MM.1S (cell line): Measurements from ENCODE around the gene PLEKHD1.

Experiments
- DNase-seq: peaks from one replicate; pipeline ENCODE4 v3.0.0-alpha.2; 2015
- H2AFZ ChIP-seq: fragments of 300-600 bp; sonication (generic); 2 replicates; pipeline ENCODE4 v1.6.0; 2016; ENCODE audit warnings: antibody characterized with exemption, low read length
- H3F3A ChIP-seq: fragments of 300-600 bp; sonication (generic); 2 replicates; pipeline ENCODE4 v1.6.1; 2016; ENCODE audit warnings: mild to moderate bottlenecking, antibody characterized with exemption, low read length, moderate library complexity, mixed read lengths; ENCODE audit not compliant: insufficient read depth
- H3K27ac ChIP-seq: fragments of 300-600 bp; sonication (generic); 2 replicates; pipeline ENCODE4 v1.5.1; 2016; ENCODE audit warnings: mild to moderate bottlenecking, low read length
- H3K27me3 ChIP-seq: fragments of 300-600 bp; sonication (generic); replicated peaks from 2 replicates; pipeline ENCODE4 v1.6.0; 2016; ENCODE audit warnings: low read length; ENCODE audit not compliant: insufficient read depth
- H3K36me3 ChIP-seq: fragments of 300-600 bp; sonication (generic); replicated peaks from 2 replicates; pipeline ENCODE4 v1.6.1; 2016; ENCODE audit warnings: mild to moderate bottlenecking, low read length, mixed read lengths; ENCODE audit not compliant: insufficient read depth
- H3K4me1 ChIP-seq: fragments of 300-600 bp; sonication (generic); 2 replicates; pipeline ENCODE4 v1.6.1; 2016; ENCODE audit warnings: low read length, mixed read lengths
- H3K4me2 ChIP-seq: fragments of 300-600 bp; sonication (generic); 2 replicates; pipeline ENCODE4 v1.6.0; 2016; ENCODE audit warnings: low read depth, low read length
- H3K4me3 ChIP-seq: fragments of 300-600 bp; sonication (generic); 2 replicates; pipeline ENCODE4 v1.5.1; 2016; ENCODE audit warnings: low read length, mixed read lengths
- H3K79me2 ChIP-seq: fragments of 300-600 bp; sonication (generic); 2 replicates; pipeline ENCODE4 v1.6.1; 2016; ENCODE audit warnings: mixed run types, low read length, mixed read lengths
- H3K9ac ChIP-seq: fragments of 300-600 bp; sonication (generic); 2 replicates; pipeline ENCODE4 v1.6.1; 2016; ENCODE audit warnings: low read length, mixed read lengths
- H3K9me2 ChIP-seq: fragments of 300-600 bp; sonication (generic); replicated peaks from 2 replicates; pipeline ENCODE4 v1.6.1; 2016; ENCODE audit warnings: mild to moderate bottlenecking, low read length, mixed read lengths; ENCODE audit not compliant: insufficient read depth
- H3K9me3 ChIP-seq: fragments of 300-600 bp; sonication (generic); replicated peaks from 2 replicates; pipeline ENCODE4 v1.6.1; 2016; ENCODE audit warnings: mild to moderate bottlenecking, low read length, mixed read lengths; ENCODE audit not compliant: insufficient read depth
- H4K20me1 ChIP-seq: fragments of 300-600 bp; sonication (generic); 2 replicates; pipeline ENCODE4 v1.6.1; 2016; ENCODE audit warnings: mild to moderate bottlenecking, low read length, moderate library complexity, mixed read lengths; ENCODE audit not compliant: insufficient read depth
- CTCF ChIP-seq: fragments of 300-600 bp; sonication (generic); IDR thresholded peaks from 2 replicates; pipeline ENCODE4 v1.5.1; 2016; ENCODE audit warnings: antibody characterized with exemption, low read length, mixed read lengths
- EZH2 ChIP-seq: fragments of 300-600 bp; sonication (generic); optimal IDR thresholded peaks from 2 replicates; pipeline ENCODE3; 2017; ENCODE audit warnings: low read depth, mild to moderate bottlenecking, antibody characterized with exemption, low read length, mixed read lengths
- EZH2phosphoT487 ChIP-seq: fragments of 300-600 bp; sonication (generic); IDR thresholded peaks from 2 replicates; pipeline ENCODE4 v1.6.1; 2018; ENCODE audit warnings: antibody characterized with exemption, low read length

The PLEKHD1 gene

GRCh38 chr14:69506241-69506595 lies 21.7 kb downstream of the PLEKHD1 start:
- Histone ChIP-seq H3K9me2 (no peaks in the 10 kb centered on the region), H3F3A (no peaks in the 10 kb centered on the region), H3K4me3 (no peak overlapping the region), H3K36me3 (no peaks in the 10 kb centered on the region), H4K20me1 (no peaks in the 10 kb centered on the region), H3K27ac (no peak overlapping the region), H3K9me3 (no peaks in the 10 kb centered on the region), H3K4me1 (no peaks in the 10 kb centered on the region), H3K27me3 (no peaks in the 10 kb centered on the region), H3K79me2 (no peaks in the 10 kb centered on the region), H3K4me2 (no peak overlapping the region), H2AFZ (no peak overlapping the region), H3K9ac (no peak overlapping the region)
- no peak for DNase-seq
- TF ChIP-seq EZH2, result no peak
- no peak for TF ChIP-seq EZH2phosphoT487
- TF ChIP-seq CTCF, result no peak

DNA sequence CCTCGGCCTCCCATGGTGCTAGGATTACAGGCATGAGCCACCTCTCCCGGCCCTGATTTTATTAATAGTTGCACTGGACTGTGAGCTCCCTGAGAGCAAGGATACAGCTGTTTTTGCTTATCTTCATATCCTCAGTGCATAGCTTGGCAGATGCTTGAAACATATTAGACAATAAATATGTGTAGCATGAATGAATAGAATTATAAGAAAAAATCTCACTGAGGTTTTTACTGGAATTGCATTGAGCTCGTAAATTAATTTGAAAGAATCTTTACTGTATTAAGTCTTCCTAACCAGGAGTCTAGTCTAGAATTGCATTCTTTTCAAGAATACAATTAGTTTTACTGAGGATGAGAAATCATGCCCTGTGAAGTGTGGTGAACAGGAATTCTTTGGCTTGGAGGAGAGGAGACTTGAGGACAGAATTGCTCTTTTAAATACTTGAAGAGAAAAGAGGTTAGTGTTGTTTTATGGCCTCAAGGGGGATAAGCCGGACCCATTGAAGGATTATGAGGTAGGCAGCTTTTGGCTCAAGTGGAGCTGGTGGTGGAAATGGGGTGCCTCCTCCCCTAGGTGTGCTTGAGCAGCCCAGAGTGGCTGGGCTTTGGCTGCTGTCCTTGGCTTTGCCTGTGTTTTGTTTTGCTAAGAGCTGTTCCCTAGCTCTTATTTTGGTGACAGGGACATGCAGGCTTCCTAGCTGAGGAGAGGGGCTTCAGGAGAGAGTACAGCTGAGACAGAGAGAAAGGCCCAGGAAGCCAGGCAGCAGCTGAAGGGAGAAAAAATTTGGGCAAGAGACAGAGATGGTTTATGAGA lies 34.0 kb downstream of the PLEKHD1 start:
- H3K9ac ChIP-seq, result no peak overlapping the region
- H3K4me1 ChIP-seq, result no peaks in the 10 kb centered on the region
- no peak overlapping the region for H2AFZ ChIP-seq
- H3K27ac ChIP-seq, result no peak overlapping the region
- TF ChIP-seq CTCF (no peak), EZH2 (no peak), EZH2phosphoT487 (no peak)
- DNase-seq, result no peak
- no peaks in the 10 kb centered on the region for H3K9me2 ChIP-seq
- H3K4me3 ChIP-seq, result no peak overlapping the region
- no peaks in the 10 kb centered on the region for H3K27me3 ChIP-seq
- H4K20me1 ChIP-seq, result no peaks in the 10 kb centered on the region
- no peaks in the 10 kb centered on the region for H3F3A ChIP-seq
- H3K9me3 ChIP-seq, result no peaks in the 10 kb centered on the region
- no peaks in the 10 kb centered on the region for H3K79me2 ChIP-seq
- no peak overlapping the region for H3K4me2 ChIP-seq
- no peaks in the 10 kb centered on the region for H3K36me3 ChIP-seq

DNA sequence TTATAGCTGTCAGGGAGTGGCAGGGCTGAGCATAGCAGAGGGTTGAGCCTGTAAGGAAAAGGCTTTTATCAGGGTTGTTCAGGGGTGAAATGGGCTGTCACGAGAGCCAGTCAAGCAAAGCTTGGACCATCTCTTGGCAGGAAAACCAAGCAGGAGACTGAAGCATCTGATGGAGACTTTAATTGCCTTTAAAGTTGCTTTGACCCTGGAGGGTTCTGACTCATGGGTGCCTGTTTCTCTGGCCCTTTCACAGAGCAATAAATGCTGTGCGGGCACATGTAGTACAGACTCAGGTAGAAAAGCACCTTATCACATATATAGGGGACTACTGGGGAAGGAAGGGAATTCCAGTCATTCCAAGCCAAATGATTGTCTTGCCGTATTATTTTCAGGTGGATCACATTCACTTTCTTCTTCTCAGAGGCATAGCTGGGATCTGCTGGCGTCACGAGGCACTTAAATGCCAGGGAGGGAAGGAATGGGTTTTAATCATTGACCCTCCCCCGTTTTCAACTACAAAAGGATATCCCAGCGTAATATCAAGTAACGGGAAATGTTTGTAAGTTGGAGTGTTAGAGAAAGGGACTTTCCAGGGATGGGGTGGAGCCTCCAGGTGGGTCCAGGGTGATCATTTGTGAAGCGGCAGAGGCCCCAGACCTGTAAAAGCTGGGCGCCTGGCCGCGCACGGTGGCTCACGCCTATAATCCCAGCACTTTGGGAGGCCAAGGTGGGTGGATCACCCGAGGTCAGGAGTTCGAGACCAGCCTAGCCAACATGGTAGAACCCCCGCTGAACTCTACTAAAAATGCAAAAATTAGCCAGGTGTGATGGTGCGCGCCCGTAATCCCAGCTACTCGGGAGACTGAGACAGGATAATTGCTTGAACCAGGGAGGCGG lies 34.9 kb downstream of the PLEKHD1 start:
- H4K20me1 ChIP-seq, result no peaks in the 10 kb centered on the region
- TF ChIP-seq EZH2phosphoT487 (no peak), EZH2 (no peak)
- H3K79me2 ChIP-seq, result no peaks in the 10 kb centered on the region
- H3K9me3 ChIP-seq, result no peaks in the 10 kb centered on the region
- H3K4me3 ChIP-seq, result no peak overlapping the region
- no peaks in the 10 kb centered on the region for H3K27me3 ChIP-seq
- H3F3A ChIP-seq, result no peaks in the 10 kb centered on the region
- no peaks in the 10 kb centered on the region for H3K9me2 ChIP-seq
- H3K4me2 ChIP-seq, result no peak overlapping the region
- H3K27ac ChIP-seq, result no peak overlapping the region
- no peak overlapping the region for H2AFZ ChIP-seq
- DNase-seq, result no peak
- no peak overlapping the region for H3K9ac ChIP-seq
- no peaks in the 10 kb centered on the region for H3K4me1 ChIP-seq
- no peaks in the 10 kb centered on the region for H3K36me3 ChIP-seq
